ENCODE results near the gene AP1G1.

Gene AP1G1

GRCh38 chr16:71769222-71769621 is 39.4 kb downstream of the AP1G1 start:
- Histone ChIP-seq H3K9ac (ENCODE audit: low read length) (no peak overlapping the region), H3K4me2 (ENCODE audit: low read depth, low read length, poor library complexity, severe bottlenecking) (no peak overlapping the region), H3K36me3 (ENCODE audit: low read length) (peaks cover 43% of the 10 kb centered on the region), H3K9me3 (ENCODE audit: insufficient read depth, low read length) (no peaks in the 10 kb centered on the region), H3K27ac (ENCODE audit: low read depth, low read length) (no peak overlapping the region), H3K79me2 (ENCODE audit: insufficient read depth, low read length) (no peaks in the 10 kb centered on the region), H4K20me1 (ENCODE audit: low read depth, low read length) (no peaks in the 10 kb centered on the region), H3F3A (ENCODE audit: insufficient read depth) (peaks cover 12% of the 10 kb centered on the region; the same call in 1 of the 2 replicates), H2AFZ (ENCODE audit: low read depth, low read length, severe bottlenecking) (no peak overlapping the region), H3K27me3 (ENCODE audit: low read length) (no peaks in the 10 kb centered on the region), H3K4me3 (ENCODE audit: insufficient read depth, low read length, poor library complexity, severe bottlenecking) (no peak overlapping the region), H3K9me2 (replicated peaks; ENCODE audit: insufficient read depth, low read length) (no peaks in the 10 kb centered on the region)
- TF ChIP-seq CTCF (IDR thresholded peaks at IDR 0.05; ENCODE audit: insufficient read depth, low read length, poor library complexity, severe bottlenecking) = no peak
- no peak for TF ChIP-seq EZH2phosphoT487 (conservative IDR thresholded peaks at IDR 0.05; ENCODE audit: low read length)

DNA sequence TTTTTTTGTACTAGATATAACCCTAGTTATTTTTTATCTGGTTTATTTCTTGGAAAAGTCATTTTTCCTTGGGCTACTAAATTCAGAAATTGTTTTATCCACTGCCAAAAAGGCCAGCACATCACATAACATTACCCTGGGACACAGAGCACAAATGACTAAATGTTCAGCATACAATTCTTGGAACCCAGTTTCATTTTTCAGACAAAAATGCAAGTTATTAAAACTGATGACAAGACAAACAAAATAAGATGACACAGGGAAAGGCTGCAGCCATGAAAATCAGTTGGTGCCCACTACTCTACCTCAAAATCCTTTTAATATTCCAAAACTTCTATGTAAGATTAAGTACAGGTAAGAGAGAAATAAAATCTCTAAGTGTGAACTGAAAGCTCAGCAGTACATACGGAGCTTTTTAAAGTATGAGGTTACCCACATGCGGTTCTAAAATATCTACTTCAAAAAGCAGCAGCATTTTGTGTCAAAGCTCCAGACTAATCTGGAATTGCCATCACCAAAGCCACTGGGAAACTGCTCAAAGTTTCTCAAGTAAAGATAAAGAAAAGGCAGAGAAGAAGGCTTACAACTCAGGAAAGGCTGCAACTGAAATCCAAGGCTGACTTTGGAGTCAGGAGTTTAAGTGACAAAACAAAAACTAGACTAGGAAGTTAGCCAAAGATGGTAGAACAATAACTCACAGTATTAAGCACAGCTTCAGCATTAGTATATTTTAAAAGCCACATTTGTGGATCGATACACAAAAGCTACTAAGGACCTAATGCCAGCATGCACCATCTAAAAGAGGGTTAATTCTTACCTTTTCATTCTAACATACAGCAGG is 41.4 kb downstream of the AP1G1 start:
- H3K4me3 ChIP-seq (ENCODE audit: insufficient read depth, low read length, poor library complexity, severe bottlenecking) = no peak overlapping the region
- H4K20me1 ChIP-seq (ENCODE audit: low read depth, low read length) = no peaks in the 10 kb centered on the region
- H3K27me3 ChIP-seq (ENCODE audit: low read length) = no peaks in the 10 kb centered on the region
- no peaks in the 10 kb centered on the region for H3K9me3 ChIP-seq (ENCODE audit: insufficient read depth, low read length)
- TF ChIP-seq CTCF (IDR thresholded peaks at IDR 0.05; ENCODE audit: insufficient read depth, low read length, poor library complexity, severe bottlenecking) = no peak
- TF ChIP-seq EZH2phosphoT487 (conservative IDR thresholded peaks at IDR 0.05; ENCODE audit: low read length) = no peak
- H3K9ac ChIP-seq (ENCODE audit: low read length) = no peak overlapping the region
- peaks cover 49% of the 10 kb centered on the region for H3K36me3 ChIP-seq (ENCODE audit: low read length)
- H3K9me2 ChIP-seq (replicated peaks; ENCODE audit: insufficient read depth, low read length) = no peaks in the 10 kb centered on the region
- H2AFZ ChIP-seq (ENCODE audit: low read depth, low read length, severe bottlenecking) = no peak overlapping the region
- no peak overlapping the region for H3K27ac ChIP-seq (ENCODE audit: low read depth, low read length)
- no peak overlapping the region for H3K4me2 ChIP-seq (ENCODE audit: low read depth, low read length, poor library complexity, severe bottlenecking)
- no peaks in the 10 kb centered on the region for H3K79me2 ChIP-seq (ENCODE audit: insufficient read depth, low read length)
- peaks cover 12% of the 10 kb centered on the region; the same call in 1 of the 2 replicates for H3F3A ChIP-seq (ENCODE audit: insufficient read depth)

GRCh38 chr16:71762186-71762585 is 46.4 kb downstream of the AP1G1 start:
- no peak overlapping the region for H3K4me3 ChIP-seq (ENCODE audit: insufficient read depth, low read length, poor library complexity, severe bottlenecking)
- H4K20me1 ChIP-seq (ENCODE audit: low read depth, low read length) = no peaks in the 10 kb centered on the region
- H3K27me3 ChIP-seq (ENCODE audit: low read length) = no peaks in the 10 kb centered on the region
- no peak overlapping the region for H3K4me2 ChIP-seq (ENCODE audit: low read depth, low read length, poor library complexity, severe bottlenecking)
- H2AFZ ChIP-seq (ENCODE audit: low read depth, low read length, severe bottlenecking) = no peak overlapping the region
- H3K36me3 ChIP-seq (ENCODE audit: low read length) = peaks cover 41% of the 10 kb centered on the region
- no peak overlapping the region for H3K9ac ChIP-seq (ENCODE audit: low read length)
- no peak overlapping the region for H3K27ac ChIP-seq (ENCODE audit: low read depth, low read length)
- no peaks in the 10 kb centered on the region for H3K9me2 ChIP-seq (replicated peaks; ENCODE audit: insufficient read depth, low read length)
- H3F3A ChIP-seq (ENCODE audit: insufficient read depth) = 0 out of 2 replicates have a peak, but pooled peaks cover 4% of the 10 kb centered on the region
- H3K9me3 ChIP-seq (ENCODE audit: insufficient read depth, low read length) = no peaks in the 10 kb centered on the region
- H3K79me2 ChIP-seq (ENCODE audit: insufficient read depth, low read length) = no peaks in the 10 kb centered on the region
- TF ChIP-seq EZH2phosphoT487 (conservative IDR thresholded peaks at IDR 0.05; ENCODE audit: low read length) = no peak
- no peak for TF ChIP-seq CTCF (IDR thresholded peaks at IDR 0.05; ENCODE audit: insufficient read depth, low read length, poor library complexity, severe bottlenecking)

Data from SU-DHL-6 (cell line).